GM12878 (cell line): Measurements from ENCODE around the gene HMBS. TPM values are rescaled to one million over a fixed set of nuclear protein-coding genes. Genes with fewer than 3 reads are reported as not detected.

Experiments
- ATAC-seq: fragments of 200-7000 bp; cut with Tn5 transposase; 3 replicates; pipeline ENCODE4 v1.9.1; 2020; ENCODE audit warnings: mild to moderate bottlenecking, moderate library complexity
- Bru-seq: library from RNA; stranded (reverse); fragments of 400-500 nt; gene quantifications from one replicate; lab custom pipeline; 2021; lab: Mats Ljungman, UMichigan
- BruChase-seq, 2 experiments: library from RNA; stranded (reverse); fragments of 400-500 nt; gene quantifications; one replicate each; lab custom pipeline; 2021; lab: Mats Ljungman, UMichigan
- BruUV-seq: library from RNA; stranded (reverse); fragments of 400-500 nt; replicated peaks from 2 replicates; lab custom pipeline; 2021; lab: Mats Ljungman, UMichigan
- CTCF ChIA-PET: fragments of 300-600 bp; sonication (Branson Sonifier 250); formaldehyde crosslinking; extraction: SDS; loops from one replicate; lab custom pipeline; 2021; ENCODE audit warnings: inconsistent platforms; lab: Yijun Ruan, JAX
- POLR2A ChIA-PET: fragments of 350-600 bp; formaldehyde crosslinking; extraction: SDS; loops from one replicate; lab custom pipeline; 2021; ENCODE audit warnings: inconsistent platforms; lab: Charles Lee
- RAD21 ChIA-PET: fragments of 300-600 bp; sonication (Branson Sonifier 250); formaldehyde crosslinking; loops from one replicate; lab custom pipeline; 2023; ENCODE audit warnings: antibody characterized with exemption; ENCODE audit not compliant: unreplicated experiment; lab: Charles Lee
- SMC1A ChIA-PET: fragments of 300-600 bp; sonication (Branson Sonifier 250); formaldehyde crosslinking; loops from one replicate; lab custom pipeline; 2023; ENCODE audit not compliant: unreplicated experiment, uncharacterized antibody; lab: Charles Lee
- DNase-seq: peaks from one replicate; pipeline ENCODE4 v3.0.0-alpha.2; 2011; ENCODE audit warnings: low read depth, low spot score
- FAIRE-seq: peaks from 3 replicates; lab custom pipeline; 2011; peaks lifted over from hg19 to GRCh38; lab: Jason Lieb, UNC
- H2AFZ ChIP-seq: 2 replicates; pipeline ENCODE4 v1.6.0; 2011; ENCODE audit warnings: low read depth, low read length, control low read depth; ENCODE audit not compliant: control insufficient read depth
- H3K27ac ChIP-seq: 2 replicates; pipeline ENCODE4 v1.5.1; 2011; ENCODE audit warnings: control low read depth; ENCODE audit not compliant: control insufficient read depth, insufficient read depth
- H3K27me3 ChIP-seq, 2 experiments: replicated peaks in 1 of 2; 2 replicates each; pipeline versions ENCODE4 v1.6.0 to v1.6.1; 2011; ENCODE audit warnings: low read length in 1 of 2; ENCODE audit not compliant: control insufficient read depth in 2 of 2, insufficient read depth in 2 of 2
- H3K36me3 ChIP-seq, 2 experiments: 2 replicates each; pipeline ENCODE4 v1.5.1; 2011; ENCODE audit warnings: low read length in 1 of 2; ENCODE audit not compliant: control insufficient read depth in 2 of 2, insufficient read depth in 2 of 2
- H3K4me1 ChIP-seq: 2 replicates; pipeline ENCODE4 v1.6.1; 2011; ENCODE audit warnings: mild to moderate bottlenecking, low read length, moderate library complexity, mixed read lengths; ENCODE audit not compliant: control insufficient read depth, insufficient read depth
- H3K4me2 ChIP-seq: 2 replicates; pipeline ENCODE4 v1.6.0; 2011; ENCODE audit warnings: control low read depth; ENCODE audit not compliant: control insufficient read depth, insufficient read depth
- H3K4me3 ChIP-seq: fragments of 200-600 bp; sonication (generic); 2 replicates; pipeline ENCODE4 v1.5.1; 2016
- H3K79me2 ChIP-seq: 2 replicates; pipeline ENCODE4 v1.6.0; 2011; ENCODE audit warnings: low read length; ENCODE audit not compliant: control insufficient read depth, insufficient read depth
- H3K9ac ChIP-seq: 2 replicates; pipeline ENCODE4 v1.8.0; 2011; ENCODE audit warnings: low read length, control low read depth, mixed read lengths; ENCODE audit not compliant: control insufficient read depth, insufficient read depth
- H3K9me3 ChIP-seq: replicated peaks from 3 replicates; pipeline ENCODE4 v1.5.1; 2011; ENCODE audit warnings: mild to moderate bottlenecking, low read length; ENCODE audit not compliant: control insufficient read depth, insufficient read depth
- H4K20me1 ChIP-seq: 2 replicates; pipeline ENCODE4 v1.6.0; 2011; ENCODE audit not compliant: control insufficient read depth, insufficient read depth
- HCFC1 ChIP-seq: fragments of 150-350 bp; IDR thresholded peaks from 2 replicates; pipeline ENCODE4 v1.6.1; 2014; ENCODE audit warnings: low read length
- NKRF ChIP-seq: fragments of 450-650 bp; conservative IDR thresholded peaks from 2 replicates; pipeline ENCODE4 v1.6.1; 2017; ENCODE audit warnings: mild to moderate bottlenecking, moderate library complexity
- SMC3 ChIP-seq: IDR thresholded peaks from 2 replicates; pipeline ENCODE4 v1.6.1; 2011; ENCODE audit warnings: low read length, improper control_type of control experiment, borderline replicate concordance
- SRF ChIP-seq, 2 experiments: IDR thresholded peaks; 2 replicates each; pipeline ENCODE4 v1.6.1; 2011; ENCODE audit warnings: low read depth in 2 of 2, low read length in 2 of 2, mild to moderate bottlenecking in 1 of 2, moderate library complexity in 1 of 2
- SUPT20H ChIP-seq: IDR thresholded peaks from 2 replicates; pipeline ENCODE4 v1.6.1; 2011; ENCODE audit warnings: low read depth, mild to moderate bottlenecking, low read length, moderate library complexity, borderline replicate concordance; ENCODE audit not compliant: control insufficient read depth
- SUZ12 ChIP-seq: fragments of 200-600 bp; sonication (generic); IDR thresholded peaks from one replicate; pipeline ENCODE4 v1.6.1; 2018; ENCODE audit warnings: antibody characterized with exemption, mild to moderate bottlenecking; ENCODE audit not compliant: unreplicated experiment
- TCF12 ChIP-seq: IDR thresholded peaks from 2 replicates; pipeline ENCODE4 v1.6.1; 2011; ENCODE audit warnings: low read depth, mild to moderate bottlenecking, low read length
- WGBS: methylation state at CpG from one replicate; pipeline ENCODE4 v1.1.6; 2016; ENCODE audit warnings: low lambda C conversion rate; ENCODE audit not compliant: insufficient replicate concordance, insufficient coverage; ENCODE audit errors: missing lambda C conversion rate; 5-methylcytosine and 5-hydroxymethylcytosine counted together
- in situ Hi-C: fragments of 300-500 bp; cut with MboI; formaldehyde crosslinking; loops from 9 replicates; pipeline ENCODE4 v1.14.3; 2018; ENCODE audit warnings: mixed read lengths
- intact Hi-C: fragments of 100-400 bp; cut with micrococcal nuclease; formaldehyde crosslinking; loops from one replicate; pipeline ENCODE4 v1.14.2; 2022; ENCODE audit not compliant: unreplicated experiment
- long read RNA-seq, 2 experiments: library from polyadenylated mRNA; unstranded; transcript quantifications; one replicate each; pipeline ENCODE4 v2.0.0, GENCODE V29; 2019 to 2020
- polyA minus RNA-seq, 3 experiments: library from RNA; depleted of rRNA, polyadenylated mRNA; stranded (reverse); fragments of >200 nt; gene quantifications; 2 replicates each; pipeline ENCODE4 v1.2.3, GENCODE V29; 2011
- polyA plus RNA-seq, 11 experiments: library from polyadenylated mRNA; depleted of rRNA in 4 of 11; unstranded in 6 of 11; stranded (reverse) in 5 of 11; fragments of >200 nt; fragmentation: Nextera tagmentation in 4 of 11; fragmentation: Illumina TruSeq in 1 of 11; extraction: Ambion mirVana in 4 of 11; extraction: Trizol in 1 of 11; gene quantifications; 1 replicate in 1 of 11; 2 replicates in 10 of 11; pipeline versions ENCODE4 v1.2.1 to v1.2.3, GENCODE V29; 2011 to 2016; ENCODE audit warnings: inconsistent platforms in 2 of 11, missing spikeins in 2 of 11, low read depth in 1 of 11
- total RNA-seq, 4 experiments: library from RNA; depleted of rRNA in 3 of 4; stranded (reverse); fragments of >200 nt in 3 of 4; fragmentation: Illumina TruSeq in 1 of 4; extraction: Trizol in 1 of 4; gene quantifications; 2 replicates each; pipeline versions ENCODE4 v1.2.1 to v1.2.3, GENCODE V29; 2013 to 2021
- TF ChIP-seq, protein P1 (sequence below), 3 experiments: IDR thresholded peaks in 2 of 3; conservative IDR thresholded peaks in 1 of 3; 2 replicates each; pipeline ENCODE4 v1.5.1; 2011; ENCODE audit warnings: low read depth in 3 of 3, low read length in 3 of 3, mild to moderate bottlenecking in 3 of 3, control low read depth in 2 of 3, moderate library complexity in 2 of 3, inconsistent platforms in 1 of 3, mixed read lengths in 1 of 3; ENCODE audit not compliant: control insufficient read depth in 2 of 3, insufficient read depth in 1 of 3; ENCODE audit errors: extremely low read depth in 1 of 3
- TF ChIP-seq, protein P2 (sequence below): fragments of 450-650 bp; IDR thresholded peaks from 2 replicates; pipeline ENCODE4 v1.6.1; 2017; ENCODE audit warnings: mild to moderate bottlenecking, low read depth, inconsistent platforms; ENCODE audit not compliant: poor library complexity, severe bottlenecking

HMBS gene
- total RNA-seq (2013; cell fraction: nucleolus; rRNA removed): 13.3 and 13.5 TPM in 2 replicates
- total RNA-seq (2014; rRNA removed) (15.8 and 20.8 TPM in 2 replicates), total RNA-seq (2014; rRNA removed; fragmentation: Illumina TruSeq; extraction: Trizol) (20.3 and 21.2 TPM in 2 replicates), total RNA-seq (2021) (50.6 and 53.0 TPM in 2 replicates), polyA plus RNA-seq (2011; rRNA removed) (39.6 and 52.0 TPM in 2 replicates), polyA plus RNA-seq (2014; fragmentation: Illumina TruSeq; extraction: Trizol) (39.3 and 47.4 TPM in 2 replicates), polyA plus RNA-seq (2014; fragmentation: Nextera tagmentation; extraction: Ambion mirVana) (10 to 100 TPM; 17.7 to 27.6 TPM), polyA plus RNA-seq (2014; rRNA removed) (54.5 and 63.0 TPM in 2 replicates), polyA plus RNA-seq (2016; fragmentation: Nextera tagmentation; extraction: Ambion mirVana) (10 to 100 TPM; 92.4 to 96.7 TPM), polyA minus RNA-seq (2011; rRNA and poly(A)+ RNA removed) (39.4 and 52.7 TPM in 2 replicates), Bru-seq, nascent RNA (percentile 61 among the genes with signal in this experiment), BruChase-seq, experiment 1, labeled RNA remaining after a 6-hour chase (percentile 65 among the genes with signal in this experiment), BruChase-seq, experiment 2, labeled RNA remaining after a 2-hour chase (percentile 61 among the genes with signal in this experiment)
- polyA plus RNA-seq (2011; ENCODE audit: low read depth): 18.7 TPM
- 65.9 and 86.7 TPM in 2 replicates for polyA plus RNA-seq (2011; cell fraction: cytosol; rRNA removed)
- 84.9 and 101 TPM in 2 replicates for polyA plus RNA-seq (2011; cell fraction: nucleus; rRNA removed)
- 19.2 and 23.6 TPM in 2 replicates for polyA plus RNA-seq (2012)
- 16.6 and 17.5 TPM in 2 replicates for polyA minus RNA-seq (2011; cell fraction: cytosol; rRNA and poly(A)+ RNA removed)
- polyA minus RNA-seq (2011; cell fraction: nucleus; rRNA and poly(A)+ RNA removed): 21.2 and 24.7 TPM in 2 replicates
- long read RNA-seq, experiment 1, transcript HMBS-201 (14 exons, 1,501 nt): major isoform, 65 of 75 reads
- long read RNA-seq, experiment 1, partial matches to known transcripts: 1 of 75 reads
- long read RNA-seq, experiment 1, other reads (novel, unspliced or antisense): 9 of 75 reads
- long read RNA-seq, experiment 2, transcript HMBS-201 (14 exons, 1,501 nt): major isoform, 245 of 288 reads
- long read RNA-seq, experiment 2, partial matches to known transcripts: 10 of 288 reads
- long read RNA-seq, experiment 2, other reads (novel, unspliced or antisense): 31 of 288 reads

DNA sequence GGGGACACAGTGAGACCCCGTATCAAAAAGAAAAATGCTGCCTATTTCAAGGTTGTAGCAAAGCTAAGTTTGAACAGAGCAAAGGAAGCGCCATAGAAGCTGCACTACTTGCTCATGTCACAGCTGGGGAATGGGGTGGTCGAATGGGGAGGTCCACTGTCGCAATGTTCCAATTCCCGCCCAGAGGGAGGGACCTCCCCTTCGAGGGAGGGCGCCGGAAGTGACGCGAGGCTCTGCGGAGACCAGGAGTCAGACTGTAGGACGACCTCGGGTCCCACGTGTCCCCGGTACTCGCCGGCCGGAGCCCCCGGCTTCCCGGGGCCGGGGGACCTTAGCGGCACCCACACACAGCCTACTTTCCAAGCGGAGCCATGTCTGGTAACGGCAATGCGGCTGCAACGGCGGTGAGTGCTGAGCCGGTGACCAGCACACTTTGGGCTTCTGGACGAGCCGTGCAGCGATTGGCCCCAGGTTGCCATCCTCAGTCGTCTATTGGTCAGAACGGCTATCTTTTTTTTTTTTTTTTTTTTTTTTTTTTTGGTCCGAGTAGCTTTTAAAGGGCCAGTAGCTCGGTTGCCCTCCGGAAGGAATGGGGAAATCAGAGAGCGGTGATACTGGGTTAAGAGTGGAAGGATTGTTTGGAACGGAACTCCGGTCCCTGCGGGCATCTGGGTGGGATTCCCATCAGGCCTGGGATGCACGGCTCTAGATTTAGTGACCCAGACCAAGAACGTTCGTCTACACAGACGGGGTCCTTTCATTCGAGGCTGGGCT, at the start of gene HMBS:
Gene HMBS (plus strand): TSS at position 219 of the 774 bp plus-strand sequence. CDS start 153 bp downstream, at position 372.
- no peaks in the 10 kb centered on the region for H4K20me1 ChIP-seq
- in situ Hi-C loops (no loop called here), intact Hi-C loops (loop anchor here (1.0 kb wide), 1 partner anchor 18 kb away; the partner anchor contains the start of gene VPS11)
- peak within 1 kb of the TSS; percentile 62 for H3K9ac ChIP-seq
- H3K4me3 ChIP-seq: peak within 1 kb of the TSS; percentile 97
- peaks cover 6 to 10% of the 10 kb centered on the region in 2 experiments; a peak in 3 of 4 replicates for H3K36me3 ChIP-seq
- ChIA-PET SMC1A (interaction anchor here (0.6 to 2.1 kb wide), 6 partner anchors 15 to 67 kb away, joined by 3 to 9 read pairs (median 4); partner anchors contain the start of genes C2CD2L, DPAGT1, RPS25 and TRAPPC4), POLR2A (interaction anchor here (0.5 to 5.4 kb wide), 26 partner anchors 12 to 1358 kb away, joined by 3 to 69 read pairs (median 4); partner anchors contain the start of genes C2CD2L, CBL, CENATAC and DPAGT1), RAD21 (interaction anchor here (0.5 to 2.3 kb wide), 17 partner anchors 10 to 239 kb away, joined by 3 to 16 read pairs (median 4); partner anchors contain the start of genes C2CD2L, CBL, DPAGT1 and HINFP), CTCF (interaction anchor here (0.6 to 2.8 kb wide), 17 partner anchors 10 to 1941 kb away, joined by 3 to 11 read pairs (median 3); partner anchors contain the start of genes C2CD2L, DDX6, HYOU1 and VPS11)
- DNase-seq (peak; percentile 79), ATAC-seq (peak; percentile 95), FAIRE-seq (peak; percentile 91)
- H3K9me3 ChIP-seq: no peaks in the 10 kb centered on the region
- H2AFZ ChIP-seq: peak within 1 kb of the TSS; percentile 96
- peaks cover 10% of the 10 kb centered on the region for H3K4me1 ChIP-seq
- no TSS peak for BruUV-seq
- 2% methylated on average over 44 of the region's 45 CpGs for WGBS
- peaks cover 12% of the 10 kb centered on the region for H3K79me2 ChIP-seq
- peak within 1 kb of the TSS; percentile 97 for H3K4me2 ChIP-seq
- no peaks in the 10 kb centered on the region for H3K27me3 ChIP-seq
- peak within 1 kb of the TSS; percentile 94 for H3K27ac ChIP-seq
- TF ChIP-seq, protein P1, sequence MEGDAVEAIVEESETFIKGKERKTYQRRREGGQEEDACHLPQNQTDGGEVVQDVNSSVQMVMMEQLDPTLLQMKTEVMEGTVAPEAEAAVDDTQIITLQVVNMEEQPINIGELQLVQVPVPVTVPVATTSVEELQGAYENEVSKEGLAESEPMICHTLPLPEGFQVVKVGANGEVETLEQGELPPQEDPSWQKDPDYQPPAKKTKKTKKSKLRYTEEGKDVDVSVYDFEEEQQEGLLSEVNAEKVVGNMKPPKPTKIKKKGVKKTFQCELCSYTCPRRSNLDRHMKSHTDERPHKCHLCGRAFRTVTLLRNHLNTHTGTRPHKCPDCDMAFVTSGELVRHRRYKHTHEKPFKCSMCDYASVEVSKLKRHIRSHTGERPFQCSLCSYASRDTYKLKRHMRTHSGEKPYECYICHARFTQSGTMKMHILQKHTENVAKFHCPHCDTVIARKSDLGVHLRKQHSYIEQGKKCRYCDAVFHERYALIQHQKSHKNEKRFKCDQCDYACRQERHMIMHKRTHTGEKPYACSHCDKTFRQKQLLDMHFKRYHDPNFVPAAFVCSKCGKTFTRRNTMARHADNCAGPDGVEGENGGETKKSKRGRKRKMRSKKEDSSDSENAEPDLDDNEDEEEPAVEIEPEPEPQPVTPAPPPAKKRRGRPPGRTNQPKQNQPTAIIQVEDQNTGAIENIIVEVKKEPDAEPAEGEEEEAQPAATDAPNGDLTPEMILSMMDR (IDR thresholded peaks at IDR 0.05 in 2 of 3, conservative IDR thresholded peaks at IDR 0.05 in 1 of 3; ENCODE audit: control insufficient read depth in 2 of 3, extremely low read depth in 1 of 3, insufficient read depth in 1 of 3, low read depth in 3 of 3, low read length in 3 of 3): no peak
- TF ChIP-seq, protein P2, sequence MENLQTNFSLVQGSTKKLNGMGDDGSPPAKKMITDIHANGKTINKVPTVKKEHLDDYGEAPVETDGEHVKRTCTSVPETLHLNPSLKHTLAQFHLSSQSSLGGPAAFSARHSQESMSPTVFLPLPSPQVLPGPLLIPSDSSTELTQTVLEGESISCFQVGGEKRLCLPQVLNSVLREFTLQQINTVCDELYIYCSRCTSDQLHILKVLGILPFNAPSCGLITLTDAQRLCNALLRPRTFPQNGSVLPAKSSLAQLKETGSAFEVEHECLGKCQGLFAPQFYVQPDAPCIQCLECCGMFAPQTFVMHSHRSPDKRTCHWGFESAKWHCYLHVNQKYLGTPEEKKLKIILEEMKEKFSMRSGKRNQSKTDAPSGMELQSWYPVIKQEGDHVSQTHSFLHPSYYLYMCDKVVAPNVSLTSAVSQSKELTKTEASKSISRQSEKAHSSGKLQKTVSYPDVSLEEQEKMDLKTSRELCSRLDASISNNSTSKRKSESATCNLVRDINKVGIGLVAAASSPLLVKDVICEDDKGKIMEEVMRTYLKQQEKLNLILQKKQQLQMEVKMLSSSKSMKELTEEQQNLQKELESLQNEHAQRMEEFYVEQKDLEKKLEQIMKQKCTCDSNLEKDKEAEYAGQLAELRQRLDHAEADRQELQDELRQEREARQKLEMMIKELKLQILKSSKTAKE: peak; percentile 17
- TF ChIP-seq SRF (IDR thresholded peaks at IDR 0.05; ENCODE audit: low read depth in 2 of 2, low read length in 2 of 2) (no peak), SUPT20H (no peak), NKRF (peak; percentile 94), TCF12 (no peak), SUZ12 (no peak), HCFC1 (no peak), SMC3 (no peak)
